ENCODE measurements around the gene CNOT1. TPM values are rescaled to one million over a fixed set of nuclear protein-coding genes. Genes with fewer than 3 reads are reported as not detected.

Gene CNOT1
- total and polyA plus RNA-seq, 10 of the 15 experiments (the other 5 are each of a cell fraction or from before 2014, with no cell fraction given): 101 to 246 (median 175) TPM

GRCh38 chr16:58516768-58517107 is 112.9 kb downstream of the CNOT1 start:
- H3K36me3 ChIP-seq (ENCODE audit: control insufficient read depth in 2 of 2, insufficient read depth in 2 of 2, low read length in 1 of 2): peaks cover 12 to 20% of the 10 kb centered on the region in 2 experiments
- intact Hi-C loops (cut with micrococcal nuclease; ENCODE audit: unreplicated experiment): no loop called here
- no TSS peak for BruUV-seq (replicated peaks)
- no peak overlapping the region for H3K9ac ChIP-seq (ENCODE audit: control insufficient read depth, insufficient read depth, low read length)
- peaks cover 11% of the 10 kb centered on the region for H3K79me2 ChIP-seq (ENCODE audit: control insufficient read depth, insufficient read depth, low read length)
- H3K4me3 ChIP-seq: peak overlapping the region; percentile 53; the same call in 1 of the 2 replicates
- no peak overlapping the region for H3K27ac ChIP-seq (ENCODE audit: control insufficient read depth, insufficient read depth)
- ChIA-PET POLR2A (no interaction called here), RAD21 (ENCODE audit: unreplicated experiment) (interaction anchor here (1.1 kb wide), 1 partner anchor 144 kb away, joined by 4 read pairs; no protein-coding TSS in a partner anchor), CTCF (interaction anchor here (2.3 kb wide), 1 partner anchor 239 kb away, joined by 11 read pairs; no protein-coding TSS in a partner anchor), SMC1A (ENCODE audit: uncharacterized antibody, unreplicated experiment) (interaction anchor here (2.2 to 2.7 kb wide), 3 partner anchors 31 to 144 kb away, joined by 7 to 11 read pairs (median 8); no protein-coding TSS in a partner anchor)
- H3K4me2 ChIP-seq (ENCODE audit: control insufficient read depth, insufficient read depth): peak overlapping the region; percentile 76; the same call in 1 of the 2 replicates
- in situ Hi-C loops (cut with MboI): loop anchor here (25.0 kb wide), 1 partner anchor 221 kb away; the partner anchor contains the start of gene GOT2
- TF ChIP-seq E2F4 (IDR thresholded peaks at IDR 0.05; ENCODE audit: low read depth, low read length) (no peak), SIN3A (IDR thresholded peaks at IDR 0.05; ENCODE audit: low read depth, low read length) (no peak), POLR2AphosphoS5 (IDR thresholded peaks at IDR 0.05; ENCODE audit: low read length) (peak; percentile 39; the same call in 1 of the 2 replicates), RCOR1 (conservative IDR thresholded peaks at IDR 0.05; ENCODE audit: low read depth, low read length) (no peak), ZNF24 (IDR thresholded peaks at IDR 0.05) (no peak), MYB (IDR thresholded peaks at IDR 0.05; ENCODE audit: borderline replicate concordance, low read depth, low read length) (no peak)
- no peak for FAIRE-seq
- H3K27me3 ChIP-seq (replicated peaks in 1 of 2; ENCODE audit: control insufficient read depth in 2 of 2, insufficient read depth in 2 of 2, low read length in 1 of 2): no peaks in the 10 kb centered on the region
- peaks cover 43% of the 10 kb centered on the region for H3K4me1 ChIP-seq (ENCODE audit: control insufficient read depth, insufficient read depth, low read length)
- H3K9me3 ChIP-seq (replicated peaks; ENCODE audit: control insufficient read depth, insufficient read depth, low read length): no peaks in the 10 kb centered on the region
- no peak overlapping the region for H2AFZ ChIP-seq (ENCODE audit: control insufficient read depth, low read depth, low read length)
- DNase-seq (ENCODE audit: low read depth, low spot score): no peak
- whole genome bisulfite sequencing (ENCODE audit: insufficient coverage, insufficient replicate concordance, low lambda C conversion rate, missing lambda C conversion rate): 100% methylated on average over 4 of the region's 4 CpGs
- H4K20me1 ChIP-seq (ENCODE audit: control insufficient read depth, insufficient read depth): no peaks in the 10 kb centered on the region
- ATAC-seq: no peak
